ENCODE measurements around the gene TPST2.
A peak's percentile ranks its signal among the peaks of the same experiment; 100 is the strongest.

TPST2 gene

GRCh38 chr22:26610072-26610958 is 20.4 kb upstream of the TPST2 start:
- no peak for DNase-seq

- DNase-seq = no peak
These were observed 19.4 kb upstream of the TPST2 start for GRCh38 chr22:26609287-26609686.

GRCh38 chr22:26608129-26608528 is 18.2 kb upstream of the TPST2 start:
- DNase-seq = no peak

- no peak for DNase-seq
These were observed 16.7 kb upstream of the TPST2 start for GRCh38 chr22:26606611-26607010.

GRCh38 chr22:26604368-26604767 is 14.4 kb upstream of the TPST2 start:
- no peak for DNase-seq

GRCh38 chr22:26602127-26602526 is 12.2 kb upstream of the TPST2 start:
- DNase-seq = no peak

- DNase-seq = no peak
These were observed 11.8 kb upstream of the TPST2 start for GRCh38 chr22:26601726-26602125.

GRCh38 chr22:26599505-26599904 is 9.6 kb upstream of the TPST2 start:
- no peak for DNase-seq

GRCh38 chr22:26597480-26597879 is 7.5 kb upstream of the TPST2 start:
- DNase-seq = no peak

GRCh38 chr22:26597026-26597425 is 7.1 kb upstream of the TPST2 start:
- DNase-seq = no peak

GRCh38 chr22:26593763-26594162 is 3.8 kb upstream of the TPST2 start:
- no peak for DNase-seq

GRCh38 chr22:26592421-26592891 is 2.5 kb upstream of the TPST2 start:
- DNase-seq = no peak

- DNase-seq = no peak
These were observed 526 bp downstream of the TPST2 start for GRCh38 chr22:26589367-26589844.

GRCh38 chr22:26588729-26589366 is 1.1 kb downstream of the TPST2 start:
- DNase-seq = no peak

GRCh38 chr22:26587991-26588613 is 1.8 kb downstream of the TPST2 start:
- no peak for DNase-seq

GRCh38 chr22:26586556-26587325 is 3.2 kb downstream of the TPST2 start:
- DNase-seq = no peak

GRCh38 chr22:26585104-26585790 is 4.7 kb downstream of the TPST2 start:
- DNase-seq = peak; percentile 47

- DNase-seq = no peak
These were observed 5.9 kb downstream of the TPST2 start for GRCh38 chr22:26584010-26584409.

- DNase-seq = no peak
These were observed 8.2 kb downstream of the TPST2 start for GRCh38 chr22:26581633-26582168.

GRCh38 chr22:26581026-26581425 is 8.9 kb downstream of the TPST2 start:
- no peak for DNase-seq

GRCh38 chr22:26580240-26580962 is 9.5 kb downstream of the TPST2 start:
- DNase-seq = no peak
